ENCODE results near the gene RELN. TPM values are rescaled to one million over a fixed set of nuclear protein-coding genes. Genes with fewer than 3 reads are reported as not detected.

Gene RELN
- polyA plus RNA-seq, 1 experiment = 4.3 TPM

DNA sequence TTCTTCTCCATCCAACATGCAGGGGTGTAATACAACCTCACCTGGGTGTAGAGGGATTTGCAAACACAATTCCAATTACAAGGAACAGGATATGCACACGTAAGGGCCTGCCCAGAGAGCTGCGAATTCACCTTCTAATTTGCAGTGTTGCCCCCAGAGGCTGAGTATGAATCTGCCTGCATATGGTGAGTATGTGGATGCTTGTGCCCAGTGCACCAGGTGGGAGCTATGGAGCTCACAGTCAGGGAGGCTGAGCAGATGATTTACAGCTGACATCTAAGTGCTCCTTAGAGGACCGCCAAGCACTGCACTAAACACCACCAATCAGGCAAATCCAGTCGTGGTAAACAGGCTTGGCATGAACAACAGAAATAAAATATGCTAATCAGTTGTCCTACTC lies 132.0 kb downstream of the RELN start:
- DNase-seq (ENCODE audit: low read depth) = no peak
- no peaks in the 10 kb centered on the region for H3K27me3 ChIP-seq (ENCODE audit: control insufficient read depth, insufficient read depth, low read length)
- ChIA-PET CTCF (no interaction called here), POLR2A (no interaction called here)
- no peak overlapping the region for H3K4me3 ChIP-seq (ENCODE audit: low read depth, low read length)
- TF ChIP-seq, protein P1, sequence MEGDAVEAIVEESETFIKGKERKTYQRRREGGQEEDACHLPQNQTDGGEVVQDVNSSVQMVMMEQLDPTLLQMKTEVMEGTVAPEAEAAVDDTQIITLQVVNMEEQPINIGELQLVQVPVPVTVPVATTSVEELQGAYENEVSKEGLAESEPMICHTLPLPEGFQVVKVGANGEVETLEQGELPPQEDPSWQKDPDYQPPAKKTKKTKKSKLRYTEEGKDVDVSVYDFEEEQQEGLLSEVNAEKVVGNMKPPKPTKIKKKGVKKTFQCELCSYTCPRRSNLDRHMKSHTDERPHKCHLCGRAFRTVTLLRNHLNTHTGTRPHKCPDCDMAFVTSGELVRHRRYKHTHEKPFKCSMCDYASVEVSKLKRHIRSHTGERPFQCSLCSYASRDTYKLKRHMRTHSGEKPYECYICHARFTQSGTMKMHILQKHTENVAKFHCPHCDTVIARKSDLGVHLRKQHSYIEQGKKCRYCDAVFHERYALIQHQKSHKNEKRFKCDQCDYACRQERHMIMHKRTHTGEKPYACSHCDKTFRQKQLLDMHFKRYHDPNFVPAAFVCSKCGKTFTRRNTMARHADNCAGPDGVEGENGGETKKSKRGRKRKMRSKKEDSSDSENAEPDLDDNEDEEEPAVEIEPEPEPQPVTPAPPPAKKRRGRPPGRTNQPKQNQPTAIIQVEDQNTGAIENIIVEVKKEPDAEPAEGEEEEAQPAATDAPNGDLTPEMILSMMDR (IDR thresholded peaks at IDR 0.05; ENCODE audit: insufficient read depth, low read depth, low read length) = no peak
- no peaks in the 10 kb centered on the region for H3K36me3 ChIP-seq (ENCODE audit: control insufficient read depth, insufficient read depth, low read length)

- Histone ChIP-seq H3K36me3 (ENCODE audit: control insufficient read depth, insufficient read depth, low read length) (no peaks in the 10 kb centered on the region), H3K27me3 (ENCODE audit: control insufficient read depth, insufficient read depth, low read length) (no peaks in the 10 kb centered on the region), H3K4me3 (ENCODE audit: low read depth, low read length) (no peak overlapping the region)
- TF ChIP-seq, protein P1 (IDR thresholded peaks at IDR 0.05; ENCODE audit: insufficient read depth, low read depth, low read length) = no peak
- ChIA-PET CTCF (no interaction called here), POLR2A (no interaction called here)
- no peak for DNase-seq (ENCODE audit: low read depth)
Measured at GRCh38 chr7:103856929-103857328, 132.5 kb downstream of the RELN start.

DNA sequence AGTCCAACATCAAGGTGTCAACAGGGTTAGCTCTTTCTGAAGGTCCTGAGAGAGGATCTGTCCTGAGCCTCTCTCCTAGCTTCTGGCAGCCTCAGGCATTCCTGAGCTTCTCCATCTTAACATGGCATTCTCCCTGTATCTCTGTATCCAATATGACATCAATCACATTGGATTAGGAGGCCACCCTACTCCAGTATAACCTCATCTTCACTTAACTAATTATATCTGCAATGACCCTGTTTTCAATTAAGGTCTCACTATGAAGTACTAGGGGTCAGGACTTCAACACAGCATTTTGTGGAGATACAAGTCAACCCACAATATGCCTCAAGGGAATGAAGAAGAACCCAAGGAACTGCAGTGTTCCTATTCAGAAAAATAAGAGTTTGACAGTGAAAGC lies 133.8 kb downstream of the RELN start:
- DNase-seq (ENCODE audit: low read depth) = no peak
- ChIA-PET POLR2A (no interaction called here), CTCF (interaction anchor here (0.5 kb wide), 1 partner anchor 12 kb away, joined by 4 read pairs; no protein-coding TSS in a partner anchor)
- Histone ChIP-seq H3K27me3 (ENCODE audit: control insufficient read depth, insufficient read depth, low read length) (no peaks in the 10 kb centered on the region), H3K36me3 (ENCODE audit: control insufficient read depth, insufficient read depth, low read length) (no peaks in the 10 kb centered on the region), H3K4me3 (ENCODE audit: low read depth, low read length) (no peak overlapping the region)
- TF ChIP-seq, protein P1 (IDR thresholded peaks at IDR 0.05; ENCODE audit: insufficient read depth, low read depth, low read length) = no peak

GRCh38 chr7:103854611-103855010 lies 134.8 kb downstream of the RELN start:
- Histone ChIP-seq H3K36me3 (ENCODE audit: control insufficient read depth, insufficient read depth, low read length) (no peaks in the 10 kb centered on the region), H3K4me3 (ENCODE audit: low read depth, low read length) (no peak overlapping the region), H3K27me3 (ENCODE audit: control insufficient read depth, insufficient read depth, low read length) (no peaks in the 10 kb centered on the region)
- POLR2A ChIA-PET = no interaction called here
- no peak for DNase-seq (ENCODE audit: low read depth)
- CTCF ChIA-PET = no interaction called here
- TF ChIP-seq, protein P1 (IDR thresholded peaks at IDR 0.05; ENCODE audit: insufficient read depth, low read depth, low read length) = no peak

GRCh38 chr7:103851357-103851756 lies 138.1 kb downstream of the RELN start:
- H3K4me3 ChIP-seq (ENCODE audit: low read depth, low read length) = no peak overlapping the region
- no peak for DNase-seq (ENCODE audit: low read depth)
- POLR2A ChIA-PET = no interaction called here

More at GRCh38 chr7:103851357-103851756, 138.1 kb downstream of the RELN start:
- no peaks in the 10 kb centered on the region for H3K27me3 ChIP-seq (ENCODE audit: control insufficient read depth, insufficient read depth, low read length)
- CTCF ChIA-PET = no interaction called here
- TF ChIP-seq, protein P1 (IDR thresholded peaks at IDR 0.05; ENCODE audit: insufficient read depth, low read depth, low read length) = no peak
- H3K36me3 ChIP-seq (ENCODE audit: control insufficient read depth, insufficient read depth, low read length) = no peaks in the 10 kb centered on the region

All from BJ (cell line).